Loucy (cell line): ENCODE results near the gene ZMYND8.

Experiments used
- EZH2phosphoT487 ChIP-seq: fragments of 200-600 bp; IDR thresholded peaks from 2 replicates; pipeline ENCODE4 v1.6.1; 2018; ENCODE audit warnings: antibody characterized with exemption, mild to moderate bottlenecking, moderate library complexity, borderline replicate concordance
- TF ChIP-seq, protein P1 (sequence below): fragments of 200-600 bp; sonication (generic); conservative IDR thresholded peaks from 2 replicates; pipeline ENCODE4 v1.5.1; 2014; ENCODE audit warnings: mild to moderate bottlenecking, antibody characterized with exemption, low read length

DNA sequence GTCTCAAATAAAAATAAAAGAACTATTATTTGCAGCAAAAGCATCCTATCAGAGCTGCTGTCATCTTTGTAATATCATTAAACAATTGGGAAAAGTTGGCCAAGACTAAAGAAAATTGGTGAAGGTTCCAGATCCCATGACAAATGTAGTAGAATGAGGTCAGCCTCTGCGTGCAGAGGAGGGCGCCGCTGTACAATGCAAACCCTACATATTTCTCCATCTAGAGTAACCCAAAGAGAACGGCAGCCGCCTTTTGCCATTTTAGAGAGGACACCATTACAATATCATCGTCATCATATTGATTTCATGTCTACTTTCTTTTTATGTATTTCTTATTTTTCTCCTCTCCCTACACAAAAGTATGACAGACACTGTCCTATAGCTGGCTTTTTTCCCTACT, 59.5 kb downstream of the ZMYND8 start:
- no peak for TF ChIP-seq EZH2phosphoT487
- TF ChIP-seq, protein P1, sequence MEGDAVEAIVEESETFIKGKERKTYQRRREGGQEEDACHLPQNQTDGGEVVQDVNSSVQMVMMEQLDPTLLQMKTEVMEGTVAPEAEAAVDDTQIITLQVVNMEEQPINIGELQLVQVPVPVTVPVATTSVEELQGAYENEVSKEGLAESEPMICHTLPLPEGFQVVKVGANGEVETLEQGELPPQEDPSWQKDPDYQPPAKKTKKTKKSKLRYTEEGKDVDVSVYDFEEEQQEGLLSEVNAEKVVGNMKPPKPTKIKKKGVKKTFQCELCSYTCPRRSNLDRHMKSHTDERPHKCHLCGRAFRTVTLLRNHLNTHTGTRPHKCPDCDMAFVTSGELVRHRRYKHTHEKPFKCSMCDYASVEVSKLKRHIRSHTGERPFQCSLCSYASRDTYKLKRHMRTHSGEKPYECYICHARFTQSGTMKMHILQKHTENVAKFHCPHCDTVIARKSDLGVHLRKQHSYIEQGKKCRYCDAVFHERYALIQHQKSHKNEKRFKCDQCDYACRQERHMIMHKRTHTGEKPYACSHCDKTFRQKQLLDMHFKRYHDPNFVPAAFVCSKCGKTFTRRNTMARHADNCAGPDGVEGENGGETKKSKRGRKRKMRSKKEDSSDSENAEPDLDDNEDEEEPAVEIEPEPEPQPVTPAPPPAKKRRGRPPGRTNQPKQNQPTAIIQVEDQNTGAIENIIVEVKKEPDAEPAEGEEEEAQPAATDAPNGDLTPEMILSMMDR = 0 out of 2 replicates have a peak, but pooled peaks have one; percentile 19
